NCI-H128 (cell line): ENCODE data around the gene SYCE3.

ENCODE experiments used
- DNase-seq: peaks from one replicate; lab custom pipeline; 2025; ENCODE audit not compliant: unreplicated experiment; lab: John Stamatoyannopoulos, UW

SYCE3 gene

GRCh38 chr22:50504369-50505211, 58.1 kb downstream of the SYCE3 start:
- DNase-seq: no peak

GRCh38 chr22:50503475-50504145, 59.1 kb downstream of the SYCE3 start:
- DNase-seq: no peak

GRCh38 chr22:50502628-50503474, 59.9 kb downstream of the SYCE3 start:
- DNase-seq: no peak

GRCh38 chr22:50502096-50502495, 60.6 kb downstream of the SYCE3 start:
- no peak for DNase-seq
